ENCODE measurements around the gene HLCS.

DNA sequence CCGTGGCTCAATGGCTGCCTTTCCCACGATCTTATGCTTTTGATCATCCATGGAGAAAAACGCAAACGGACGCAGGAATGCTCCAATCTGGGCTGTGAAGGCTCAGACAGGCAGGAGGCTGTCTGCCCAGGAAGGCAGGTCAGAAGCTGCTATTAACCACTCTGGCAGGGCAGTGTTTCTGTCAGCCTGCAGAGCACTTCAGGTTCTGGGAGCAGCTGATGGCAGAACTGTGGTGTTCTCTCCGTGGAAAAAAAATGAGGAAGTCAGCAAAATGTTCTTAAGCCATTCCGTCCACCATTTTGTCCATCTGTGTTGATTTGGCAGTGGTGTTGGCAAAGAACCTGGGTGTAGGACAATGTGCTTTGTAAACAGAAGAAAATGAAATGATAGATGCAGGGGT is 175.9 kb downstream of the HLCS start:
- TF ChIP-seq CTCF (IDR thresholded peaks at IDR 0.05; ENCODE audit: poor library complexity) (no peak), EZH2phosphoT487 (IDR thresholded peaks at IDR 0.05; ENCODE audit: low read depth, severe bottlenecking, unreplicated experiment) (no peak), EZH2 (IDR thresholded peaks at IDR 0.05; ENCODE audit: borderline replicate concordance) (no peak)
